Measurements from ENCODE around the gene XKR3. TPM values are rescaled to one million over a fixed set of nuclear protein-coding genes. Genes with fewer than 3 reads are reported as not detected.

Gene XKR3
- polyA plus RNA-seq, 3 donors, result 0.07 TPM; not detected in 2

GRCh38 chr22:16777284-16777924, 47.8 kb downstream of the XKR3 start:
- Histone ChIP-seq H3K79me2 (ENCODE audit: insufficient read depth, low read length) (no peaks in the 10 kb centered on the region), H2AFZ (ENCODE audit: insufficient read depth, low read depth, low read length, poor library complexity, severe bottlenecking) (no peak overlapping the region), H3K4me2 (replicated peaks; ENCODE audit: extremely low read depth, low read length, poor library complexity, severe bottlenecking) (no peak overlapping the region), H3K27ac (ENCODE audit: low read depth in 1 of 2, low read length in 2 of 2) (no peak overlapping the region), H3K9me3 (replicated peaks in 1 of 2; ENCODE audit: control insufficient read depth in 1 of 2, insufficient read depth in 1 of 2, low read length in 2 of 2) (peaks cover 0 to 3% of the 10 kb centered on the region in 2 donors), H3K4me3 (replicated peaks in 1 of 3; ENCODE audit: low read depth in 2 of 3, low read length in 3 of 3) (no peak overlapping the region), H4K20me1 (ENCODE audit: insufficient read depth, low read length) (no peaks in the 10 kb centered on the region), H3K4me1 (ENCODE audit: control insufficient read depth in 1 of 2, insufficient read depth in 2 of 2, low read length in 2 of 2) (peaks cover 15 to 23% of the 10 kb centered on the region in 2 donors), H3K27me3 (ENCODE audit: control insufficient read depth in 2 of 2, insufficient read depth in 2 of 2, low read length in 2 of 2) (no peaks in the 10 kb centered on the region), H3K9ac (ENCODE audit: insufficient read depth, low read length, poor library complexity, severe bottlenecking) (no peak overlapping the region), H3K36me3 (replicated peaks in 1 of 2; ENCODE audit: control insufficient read depth in 1 of 2, insufficient read depth in 2 of 2, low read length in 2 of 2) (no peaks in the 10 kb centered on the region)
- peaks cover 0 to 2% (median 0%) of the 10 kb centered on the region in 3 donors for H3K27me3 Mint-ChIP-seq (ENCODE audit: low read depth in 3 of 3)
- H3K4me1 Mint-ChIP-seq, result peaks cover 30% of the 10 kb centered on the region
- WGBS (ENCODE audit: insufficient coverage), result no CpG with 5 or more reads among the region's 2 CpGs
- H3K9me3 Mint-ChIP-seq, result peaks cover 0 to 5% (median 3%) of the 10 kb centered on the region in 7 donors
- TF ChIP-seq, protein P1, sequence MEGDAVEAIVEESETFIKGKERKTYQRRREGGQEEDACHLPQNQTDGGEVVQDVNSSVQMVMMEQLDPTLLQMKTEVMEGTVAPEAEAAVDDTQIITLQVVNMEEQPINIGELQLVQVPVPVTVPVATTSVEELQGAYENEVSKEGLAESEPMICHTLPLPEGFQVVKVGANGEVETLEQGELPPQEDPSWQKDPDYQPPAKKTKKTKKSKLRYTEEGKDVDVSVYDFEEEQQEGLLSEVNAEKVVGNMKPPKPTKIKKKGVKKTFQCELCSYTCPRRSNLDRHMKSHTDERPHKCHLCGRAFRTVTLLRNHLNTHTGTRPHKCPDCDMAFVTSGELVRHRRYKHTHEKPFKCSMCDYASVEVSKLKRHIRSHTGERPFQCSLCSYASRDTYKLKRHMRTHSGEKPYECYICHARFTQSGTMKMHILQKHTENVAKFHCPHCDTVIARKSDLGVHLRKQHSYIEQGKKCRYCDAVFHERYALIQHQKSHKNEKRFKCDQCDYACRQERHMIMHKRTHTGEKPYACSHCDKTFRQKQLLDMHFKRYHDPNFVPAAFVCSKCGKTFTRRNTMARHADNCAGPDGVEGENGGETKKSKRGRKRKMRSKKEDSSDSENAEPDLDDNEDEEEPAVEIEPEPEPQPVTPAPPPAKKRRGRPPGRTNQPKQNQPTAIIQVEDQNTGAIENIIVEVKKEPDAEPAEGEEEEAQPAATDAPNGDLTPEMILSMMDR (IDR thresholded peaks at IDR 0.05), result no peak
- H3K27ac Mint-ChIP-seq, result peak overlapping the region in 1 of 7 donors; percentile 16
- DNase-seq, result no peak
- intact Hi-C loops (cut with micrococcal nuclease), result loop anchor here in 1 of 2 donors (10.0 kb wide), 1 partner anchor 117 kb away; no protein-coding TSS in a partner anchor
- H3K4me3 Mint-ChIP-seq, result no peak overlapping the region
- H3K36me3 Mint-ChIP-seq, result no peaks in the 10 kb centered on the region

DNA sequence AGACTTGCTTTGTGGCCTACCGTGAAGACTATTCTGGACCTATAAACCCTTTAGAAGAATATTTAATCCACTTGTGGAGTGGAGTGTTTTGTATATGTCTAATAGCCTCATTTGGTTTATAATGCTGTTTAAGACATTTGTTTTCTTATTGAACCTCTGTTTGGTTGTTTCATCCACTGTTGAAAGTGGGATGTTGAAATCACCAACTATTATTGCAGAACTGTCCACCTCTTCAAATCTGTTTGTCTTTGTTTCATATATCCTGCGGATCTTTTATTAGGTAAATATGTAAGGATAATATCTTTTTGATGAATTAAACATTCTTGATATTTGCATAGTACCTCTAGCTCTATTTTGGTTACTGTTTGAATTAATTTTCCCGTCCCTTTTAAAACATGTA, 49.1 kb downstream of the XKR3 start:
- Histone ChIP-seq H3K9me3 (replicated peaks in 1 of 2; ENCODE audit: control insufficient read depth in 1 of 2, insufficient read depth in 1 of 2, low read length in 2 of 2) (peaks cover 0 to 3% of the 10 kb centered on the region in 2 donors), H3K4me1 (ENCODE audit: control insufficient read depth in 1 of 2, insufficient read depth in 2 of 2, low read length in 2 of 2) (peaks cover 15 to 23% of the 10 kb centered on the region in 2 donors), H3K36me3 (replicated peaks in 1 of 2; ENCODE audit: control insufficient read depth in 1 of 2, insufficient read depth in 2 of 2, low read length in 2 of 2) (no peaks in the 10 kb centered on the region), H3K4me2 (replicated peaks; ENCODE audit: extremely low read depth, low read length, poor library complexity, severe bottlenecking) (peak overlapping the region; percentile 3), H4K20me1 (ENCODE audit: insufficient read depth, low read length) (no peaks in the 10 kb centered on the region), H3K9ac (ENCODE audit: insufficient read depth, low read length, poor library complexity, severe bottlenecking) (no peak overlapping the region), H2AFZ (ENCODE audit: insufficient read depth, low read depth, low read length, poor library complexity, severe bottlenecking) (no peak overlapping the region), H3K27me3 (ENCODE audit: control insufficient read depth in 2 of 2, insufficient read depth in 2 of 2, low read length in 2 of 2) (no peaks in the 10 kb centered on the region), H3K79me2 (ENCODE audit: insufficient read depth, low read length) (no peaks in the 10 kb centered on the region), H3K4me3 (replicated peaks in 1 of 3; ENCODE audit: low read depth in 2 of 3, low read length in 3 of 3) (peak overlapping the region in 1 of 3 experiments; percentile 13), H3K27ac (ENCODE audit: low read depth in 1 of 2, low read length in 2 of 2) (peak overlapping the region; percentile 44 to 61)
- intact Hi-C loops (cut with micrococcal nuclease), result loop anchor here in 1 of 2 donors (10.0 kb wide), 1 partner anchor 119 kb away; no protein-coding TSS in a partner anchor
- H3K27ac Mint-ChIP-seq, result peak overlapping the region in 4 of 7 donors; percentile 73 to 83 (median 79)
- peaks cover 0 to 5% (median 3%) of the 10 kb centered on the region in 7 donors for H3K9me3 Mint-ChIP-seq
- no peak overlapping the region for H3K4me3 Mint-ChIP-seq
- H3K36me3 Mint-ChIP-seq, result no peaks in the 10 kb centered on the region
- TF ChIP-seq, protein P1 (IDR thresholded peaks at IDR 0.05), result no peak
- peak; percentile 24 to 59 (median 40) for DNase-seq
- H3K4me1 Mint-ChIP-seq, result peaks cover 27% of the 10 kb centered on the region
- H3K27me3 Mint-ChIP-seq (ENCODE audit: low read depth in 3 of 3), result peaks cover 0 to 2% (median 0%) of the 10 kb centered on the region in 3 donors
- WGBS (ENCODE audit: insufficient coverage), result no CpG with 5 or more reads among the region's 3 CpGs
